ENCODE measurements around the gene NCR2.
A peak's percentile ranks its signal among the peaks of the same experiment; 100 is the strongest.
"Not testable (repeated sequence)": the region's sequence is repeated elsewhere in the genome, so short reads cannot be mapped to it uniquely, and the experiment has no call there.

NCR2 gene

DNA sequence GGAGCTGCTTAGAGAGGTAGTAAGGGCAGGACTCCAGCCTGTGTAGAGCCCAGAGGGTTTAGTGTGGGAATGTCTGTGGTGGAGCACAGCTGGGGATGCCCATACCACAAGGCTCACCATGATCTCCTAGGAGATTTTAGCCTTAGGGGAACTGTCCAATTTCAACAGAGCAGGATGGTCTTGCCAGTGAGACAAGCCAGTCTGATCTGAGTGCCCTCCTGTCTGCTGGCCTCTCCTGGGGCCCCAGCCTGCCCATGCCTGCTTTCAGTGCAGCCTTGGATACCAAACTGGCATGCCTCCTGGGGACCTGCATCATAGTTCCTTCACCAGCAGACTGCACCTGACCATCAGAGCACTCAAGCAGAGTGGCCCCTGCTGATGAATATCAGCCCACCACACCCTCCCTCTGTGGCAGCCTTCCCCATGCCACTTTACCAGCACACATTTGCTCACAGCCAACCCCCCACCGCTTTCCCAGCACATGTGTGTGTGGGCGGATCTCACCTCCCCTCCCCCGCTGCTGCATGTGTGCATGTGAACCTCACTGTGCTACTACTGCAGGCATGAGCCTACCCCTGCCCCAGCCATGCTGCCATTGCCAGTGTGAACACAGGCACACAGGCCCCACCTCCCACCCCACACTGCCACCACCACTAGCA is 41.1 kb upstream of the NCR2 start:
- peaks cover 0 to 3% (median 0%) of the 10 kb centered on the region in 5 experiments for H3K9me3 ChIP-seq (ENCODE audit: control extremely low read depth in 1 of 5, control insufficient read depth in 4 of 5, insufficient read depth in 2 of 5, low read depth in 1 of 5, low read length in 4 of 5)
- WGBS (ENCODE audit: insufficient coverage): 100% methylated on average over 1 of the region's 3 CpGs
- ChIA-PET CTCF (interaction anchor here (1.5 to 2.4 kb wide), 3 partner anchors 12 to 16 kb away, joined by 3 to 14 read pairs (median 4); no protein-coding TSS in a partner anchor), POLR2A (no interaction called here)
- no peaks in the 10 kb centered on the region for H3K27me3 ChIP-seq (replicated peaks in 2 of 5; ENCODE audit: control insufficient read depth in 4 of 5, insufficient read depth in 5 of 5, low read length in 4 of 5)
- DNase-seq: no peak
- no peaks in the 10 kb centered on the region for H3K36me3 ChIP-seq (ENCODE audit: control insufficient read depth in 4 of 4, insufficient read depth in 4 of 4, low read length in 3 of 4)
- no peak overlapping the region for H3K27ac ChIP-seq (ENCODE audit: insufficient read depth in 1 of 2, low read depth in 1 of 2, low read length in 2 of 2, poor library complexity in 1 of 2, severe bottlenecking in 2 of 2)
- no peak overlapping the region for H3K4me3 ChIP-seq (ENCODE audit: control insufficient read depth in 1 of 7, extremely low read depth in 1 of 7, insufficient read depth in 4 of 7, low read depth in 2 of 7, low read length in 6 of 7)
- peaks cover 0 to 6% (median 0%) of the 10 kb centered on the region in 4 experiments for H3K4me1 ChIP-seq (ENCODE audit: control extremely low read depth in 1 of 4, control insufficient read depth in 4 of 4, insufficient read depth in 4 of 4, low read length in 3 of 4)

DNA sequence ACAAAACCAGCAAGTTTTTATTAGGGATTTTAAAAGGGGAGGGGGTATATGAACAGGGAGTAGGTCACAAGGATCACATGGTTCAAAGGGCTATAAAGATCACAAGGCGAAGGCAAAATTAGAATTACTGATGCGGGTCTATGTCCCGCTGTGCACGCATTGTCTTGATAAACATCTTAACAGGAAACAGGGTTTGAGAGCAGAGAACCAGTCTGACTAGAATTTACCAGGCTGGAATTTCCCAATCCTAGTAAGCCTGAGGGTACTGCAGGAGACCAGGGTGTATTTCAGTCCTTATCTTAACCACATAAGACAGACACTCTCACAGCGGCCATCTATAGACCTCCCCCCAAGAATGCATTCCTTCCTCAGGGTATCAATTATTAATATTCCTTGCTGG is 38.2 kb upstream of the NCR2 start:
- H3K27ac ChIP-seq (ENCODE audit: insufficient read depth in 1 of 2, low read depth in 1 of 2, low read length in 2 of 2, poor library complexity in 1 of 2, severe bottlenecking in 2 of 2); POLR2A ChIA-PET; H3K36me3 ChIP-seq (ENCODE audit: control insufficient read depth in 4 of 4, insufficient read depth in 4 of 4, low read length in 3 of 4); H3K9me3 ChIP-seq (ENCODE audit: control extremely low read depth in 1 of 5, control insufficient read depth in 4 of 5, insufficient read depth in 2 of 5, low read depth in 1 of 5, low read length in 4 of 5); H3K27me3 ChIP-seq (replicated peaks in 2 of 5; ENCODE audit: control insufficient read depth in 4 of 5, insufficient read depth in 5 of 5, low read length in 4 of 5); DNase-seq; H3K4me3 ChIP-seq (ENCODE audit: control insufficient read depth in 1 of 7, extremely low read depth in 1 of 7, insufficient read depth in 4 of 7, low read depth in 2 of 7, low read length in 6 of 7); H3K4me1 ChIP-seq (ENCODE audit: control extremely low read depth in 1 of 4, control insufficient read depth in 4 of 4, insufficient read depth in 4 of 4, low read length in 3 of 4): not testable (repeated sequence)
- 72% methylated on average over 4 of the region's 5 CpGs for WGBS (ENCODE audit: insufficient coverage)
- CTCF ChIA-PET: interaction anchor here (1.7 kb wide), 1 partner anchor 71 kb away, joined by 4 read pairs; no protein-coding TSS in a partner anchor

- no peak overlapping the region for H3K27ac ChIP-seq (ENCODE audit: insufficient read depth in 1 of 2, low read depth in 1 of 2, low read length in 2 of 2, poor library complexity in 1 of 2, severe bottlenecking in 2 of 2)
- DNase-seq: peak in 2 of 3 donors; percentile 30 to 45
- H3K4me1 ChIP-seq (ENCODE audit: control extremely low read depth in 1 of 4, control insufficient read depth in 4 of 4, insufficient read depth in 4 of 4, low read length in 3 of 4): peaks cover 0 to 6% (median 0%) of the 10 kb centered on the region in 4 experiments
- WGBS (ENCODE audit: insufficient coverage): 100% methylated on average over 2 of the region's 3 CpGs
- H3K9me3 ChIP-seq (ENCODE audit: control extremely low read depth in 1 of 5, control insufficient read depth in 4 of 5, insufficient read depth in 2 of 5, low read depth in 1 of 5, low read length in 4 of 5): peaks cover 0 to 3% (median 0%) of the 10 kb centered on the region in 5 experiments
- H3K36me3 ChIP-seq (ENCODE audit: control insufficient read depth in 4 of 4, insufficient read depth in 4 of 4, low read length in 3 of 4): no peaks in the 10 kb centered on the region
- no peak overlapping the region for H3K4me3 ChIP-seq (ENCODE audit: control insufficient read depth in 1 of 7, extremely low read depth in 1 of 7, insufficient read depth in 4 of 7, low read depth in 2 of 7, low read length in 6 of 7)
- POLR2A ChIA-PET: no interaction called here
- H3K27me3 ChIP-seq (replicated peaks in 2 of 5; ENCODE audit: control insufficient read depth in 4 of 5, insufficient read depth in 5 of 5, low read length in 4 of 5): no peaks in the 10 kb centered on the region
- CTCF ChIA-PET: interaction anchor here (0.9 kb wide), 1 partner anchor 21 kb away, joined by 4 read pairs; no protein-coding TSS in a partner anchor
Measured at GRCh38 chr6:41298785-41299502, 36.5 kb upstream of the NCR2 start.

GRCh38 chr6:41302638-41303037 is 32.8 kb upstream of the NCR2 start:
- CTCF ChIA-PET: no interaction called here
- Histone ChIP-seq H3K27me3 (replicated peaks in 2 of 5; ENCODE audit: control insufficient read depth in 4 of 5, insufficient read depth in 5 of 5, low read length in 4 of 5) (no peaks in the 10 kb centered on the region), H3K4me1 (ENCODE audit: control extremely low read depth in 1 of 4, control insufficient read depth in 4 of 4, insufficient read depth in 4 of 4, low read length in 3 of 4) (peaks cover 0 to 6% (median 0%) of the 10 kb centered on the region in 4 experiments), H3K9me3 (ENCODE audit: control extremely low read depth in 1 of 5, control insufficient read depth in 4 of 5, insufficient read depth in 2 of 5, low read depth in 1 of 5, low read length in 4 of 5) (peaks cover 0 to 2% (median 0%) of the 10 kb centered on the region in 5 experiments), H3K36me3 (ENCODE audit: control insufficient read depth in 4 of 4, insufficient read depth in 4 of 4, low read length in 3 of 4) (no peaks in the 10 kb centered on the region), H3K27ac (ENCODE audit: insufficient read depth in 1 of 2, low read depth in 1 of 2, low read length in 2 of 2, poor library complexity in 1 of 2, severe bottlenecking in 2 of 2) (no peak overlapping the region), H3K4me3 (ENCODE audit: control insufficient read depth in 1 of 7, extremely low read depth in 1 of 7, insufficient read depth in 4 of 7, low read depth in 2 of 7, low read length in 6 of 7) (no peak overlapping the region)
- peak in 2 of 3 donors; percentile 76 to 80 for DNase-seq
- POLR2A ChIA-PET: no interaction called here
- WGBS (ENCODE audit: insufficient coverage): 19% methylated on average over 5 of the region's 5 CpGs

GRCh38 chr6:41306187-41306854 is 29.1 kb upstream of the NCR2 start:
- DNase-seq: peak; percentile 62 to 72 (median 63)
- H3K36me3 ChIP-seq (ENCODE audit: control insufficient read depth in 4 of 4, insufficient read depth in 4 of 4, low read length in 3 of 4): no peaks in the 10 kb centered on the region
- POLR2A ChIA-PET: interaction anchor here (0.6 kb wide), 1 partner anchor 255 kb away, joined by 3 read pairs; no protein-coding TSS in a partner anchor
- no peak overlapping the region for H3K4me3 ChIP-seq (ENCODE audit: control insufficient read depth in 1 of 7, extremely low read depth in 1 of 7, insufficient read depth in 4 of 7, low read depth in 2 of 7, low read length in 6 of 7)
- H3K4me1 ChIP-seq (ENCODE audit: control extremely low read depth in 1 of 4, control insufficient read depth in 4 of 4, insufficient read depth in 4 of 4, low read length in 3 of 4): no peaks in the 10 kb centered on the region
- CTCF ChIA-PET: interaction anchor here (0.6 to 4.3 kb wide), 18 partner anchors 10 to 214 kb away, joined by 3 to 41 read pairs (median 4); no protein-coding TSS in a partner anchor
- H3K27me3 ChIP-seq (replicated peaks in 2 of 5; ENCODE audit: control insufficient read depth in 4 of 5, insufficient read depth in 5 of 5, low read length in 4 of 5): no peaks in the 10 kb centered on the region
- WGBS (ENCODE audit: insufficient coverage): 39% methylated on average over 8 of the region's 13 CpGs
- no peak overlapping the region for H3K27ac ChIP-seq (ENCODE audit: insufficient read depth in 1 of 2, low read depth in 1 of 2, low read length in 2 of 2, poor library complexity in 1 of 2, severe bottlenecking in 2 of 2)
- peaks cover 0 to 2% (median 0%) of the 10 kb centered on the region in 5 experiments for H3K9me3 ChIP-seq (ENCODE audit: control extremely low read depth in 1 of 5, control insufficient read depth in 4 of 5, insufficient read depth in 2 of 5, low read depth in 1 of 5, low read length in 4 of 5)

- 100% methylated on average over 1 of the region's 2 CpGs for WGBS (ENCODE audit: insufficient coverage)
- no peak overlapping the region for H3K27ac ChIP-seq (ENCODE audit: insufficient read depth in 1 of 2, low read depth in 1 of 2, low read length in 2 of 2, poor library complexity in 1 of 2, severe bottlenecking in 2 of 2)
- peak in 2 of 3 donors; percentile 26 to 29 for DNase-seq
- peaks cover 5 to 17% (median 14%) of the 10 kb centered on the region in 4 experiments for H3K4me1 ChIP-seq (ENCODE audit: control extremely low read depth in 1 of 4, control insufficient read depth in 4 of 4, insufficient read depth in 4 of 4, low read length in 3 of 4)
- ChIA-PET CTCF (interaction anchor here (0.7 to 1.0 kb wide), 2 partner anchors 15 to 55 kb away, joined by 3 read pairs; no protein-coding TSS in a partner anchor), POLR2A (interaction anchor here (0.7 kb wide), 1 partner anchor 67 kb away, joined by 3 read pairs; no protein-coding TSS in a partner anchor)
- peaks cover 0 to 15% (median 3%) of the 10 kb centered on the region in 5 experiments for H3K27me3 ChIP-seq (replicated peaks in 2 of 5; ENCODE audit: control insufficient read depth in 4 of 5, insufficient read depth in 5 of 5, low read length in 4 of 5)
- no peaks in the 10 kb centered on the region for H3K36me3 ChIP-seq (ENCODE audit: control insufficient read depth in 4 of 4, insufficient read depth in 4 of 4, low read length in 3 of 4)
- no peaks in the 10 kb centered on the region for H3K9me3 ChIP-seq (ENCODE audit: control extremely low read depth in 1 of 5, control insufficient read depth in 4 of 5, insufficient read depth in 2 of 5, low read depth in 1 of 5, low read length in 4 of 5)
- no peak overlapping the region for H3K4me3 ChIP-seq (ENCODE audit: control insufficient read depth in 1 of 7, extremely low read depth in 1 of 7, insufficient read depth in 4 of 7, low read depth in 2 of 7, low read length in 6 of 7)
Measured at GRCh38 chr6:41315203-41315602, 20.2 kb upstream of the NCR2 start.

Measured in common myeloid progenitor, CD34-positive (primary cell).